HCT116 (cell line): Measurements from ENCODE around the gene TRAF3IP1.

Experiments
- CBX3 ChIP-seq: IDR thresholded peaks from 2 replicates; pipeline ENCODE4 v1.6.1; 2012; ENCODE audit warnings: low read depth
- EZH2 ChIP-seq: fragments of 200-600 bp; sonication (generic); IDR thresholded peaks from 2 replicates; pipeline ENCODE4 v1.6.1; 2017; ENCODE audit warnings: antibody characterized with exemption, mixed run types
- EZH2phosphoT487 ChIP-seq: fragments of 200-600 bp; IDR thresholded peaks from 2 replicates; pipeline ENCODE4 v1.6.1; 2018; ENCODE audit warnings: antibody characterized with exemption, borderline replicate concordance
- POLR2AphosphoS5 ChIP-seq: IDR thresholded peaks from 2 replicates; pipeline ENCODE4 v1.6.1; 2011; ENCODE audit warnings: mild to moderate bottlenecking, low read depth, low read length, moderate library complexity
- REST ChIP-seq: IDR thresholded peaks from 2 replicates; pipeline ENCODE4 v1.6.1; 2012; ENCODE audit warnings: low read depth
- TF ChIP-seq, protein P1 (sequence below), 3 experiments: fragments of 200-600 bp in 1 of 3; sonication (generic) in 1 of 3; IDR thresholded peaks in 2 of 3; conservative IDR thresholded peaks in 1 of 3; 2 replicates each; pipeline ENCODE4 v1.5.1; 2012 to 2017; ENCODE audit warnings: low read depth in 2 of 3, low read length in 2 of 3, antibody characterized with exemption in 1 of 3, borderline replicate concordance in 1 of 3, control low read depth in 1 of 3, mild to moderate bottlenecking in 1 of 3, mixed read lengths in 1 of 3, mixed run types in 1 of 3, moderate library complexity in 1 of 3; ENCODE audit not compliant: insufficient read depth in 1 of 3

DNA sequence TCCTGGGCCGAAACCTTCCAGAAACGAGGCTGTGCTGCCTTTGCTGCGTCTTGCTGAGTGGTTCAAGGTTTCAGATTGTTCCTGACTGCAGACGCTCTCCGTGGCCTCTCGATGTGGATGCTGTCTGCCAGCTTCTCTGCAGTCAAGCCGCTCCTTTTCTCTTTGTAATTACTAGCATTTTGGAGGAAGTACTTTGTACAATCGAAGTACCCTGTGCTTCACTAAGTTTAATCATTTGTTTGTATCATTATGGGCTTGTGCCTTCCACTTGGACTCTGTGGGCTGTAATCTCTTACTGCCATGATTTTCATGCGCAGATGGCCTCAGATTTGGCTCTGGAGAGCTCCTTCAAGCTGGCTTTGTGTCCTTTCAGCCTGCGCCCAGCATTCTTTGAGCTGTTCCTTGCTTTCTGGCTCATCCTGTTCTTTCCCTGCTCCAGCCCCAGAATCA, 49.3 kb downstream of the TRAF3IP1 start:
- no peak for TF ChIP-seq EZH2phosphoT487
- TF ChIP-seq, protein P1, sequence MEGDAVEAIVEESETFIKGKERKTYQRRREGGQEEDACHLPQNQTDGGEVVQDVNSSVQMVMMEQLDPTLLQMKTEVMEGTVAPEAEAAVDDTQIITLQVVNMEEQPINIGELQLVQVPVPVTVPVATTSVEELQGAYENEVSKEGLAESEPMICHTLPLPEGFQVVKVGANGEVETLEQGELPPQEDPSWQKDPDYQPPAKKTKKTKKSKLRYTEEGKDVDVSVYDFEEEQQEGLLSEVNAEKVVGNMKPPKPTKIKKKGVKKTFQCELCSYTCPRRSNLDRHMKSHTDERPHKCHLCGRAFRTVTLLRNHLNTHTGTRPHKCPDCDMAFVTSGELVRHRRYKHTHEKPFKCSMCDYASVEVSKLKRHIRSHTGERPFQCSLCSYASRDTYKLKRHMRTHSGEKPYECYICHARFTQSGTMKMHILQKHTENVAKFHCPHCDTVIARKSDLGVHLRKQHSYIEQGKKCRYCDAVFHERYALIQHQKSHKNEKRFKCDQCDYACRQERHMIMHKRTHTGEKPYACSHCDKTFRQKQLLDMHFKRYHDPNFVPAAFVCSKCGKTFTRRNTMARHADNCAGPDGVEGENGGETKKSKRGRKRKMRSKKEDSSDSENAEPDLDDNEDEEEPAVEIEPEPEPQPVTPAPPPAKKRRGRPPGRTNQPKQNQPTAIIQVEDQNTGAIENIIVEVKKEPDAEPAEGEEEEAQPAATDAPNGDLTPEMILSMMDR (IDR thresholded peaks at IDR 0.05 in 2 of 3, conservative IDR thresholded peaks at IDR 0.05 in 1 of 3; ENCODE audit: borderline replicate concordance in 1 of 3, insufficient read depth in 1 of 3, low read depth in 2 of 3, low read length in 2 of 3) = no peak
- TF ChIP-seq POLR2AphosphoS5 = no peak
- no peak for TF ChIP-seq REST
- no peak for TF ChIP-seq EZH2
- TF ChIP-seq CBX3 = no peak
